HEK293 (cell line): ENCODE measurements around the gene CKB.

Experiments used
- CTCF ChIA-PET: fragments of 350-600 bp; formaldehyde crosslinking; extraction: SDS; loops from one replicate; lab custom pipeline; 2021; ENCODE audit warnings: antibody characterized with exemption; lab: Yijun Ruan, JAX
- POLR2A ChIA-PET: fragments of 300-600 bp; formaldehyde crosslinking; extraction: SDS; loops from one replicate; lab custom pipeline; 2020; ENCODE audit warnings: antibody characterized with exemption, inconsistent platforms; lab: Yijun Ruan, JAX
- H3K27ac ChIP-seq: fragments of 200-500 bp; sonication (Bioruptor generic); 2 replicates; pipeline ENCODE4 v1.5.1; 2014; ENCODE audit warnings: low read depth, low read length, control low read depth, inconsistent platforms; ENCODE audit errors: extremely low read depth
- H3K36me3 ChIP-seq, 2 experiments: fragments of 200-500 bp in 1 of 2; sonication (Bioruptor generic) in 1 of 2; 1 replicate in 1 of 2; 2 replicates in 1 of 2; pipeline ENCODE4 v1.5.1; 2014 to 2017; ENCODE audit warnings: inconsistent platforms in 2 of 2, low read length in 2 of 2; ENCODE audit not compliant: control insufficient read depth in 2 of 2, insufficient read depth in 1 of 2
- H3K4me1 ChIP-seq: fragments of 200-500 bp; sonication (Bioruptor generic); 2 replicates; pipeline ENCODE4 v1.5.1; 2014; ENCODE audit warnings: mild to moderate bottlenecking, low read length, inconsistent platforms; ENCODE audit not compliant: control insufficient read depth, insufficient read depth
- H3K4me3 ChIP-seq: 2 replicates; pipeline ENCODE4 v1.5.1; 2011; ENCODE audit warnings: low read depth, mild to moderate bottlenecking, control low read depth, low read length, moderate library complexity
- H3K9me3 ChIP-seq: fragments of 200-500 bp; sonication (Bioruptor generic); 2 replicates; pipeline ENCODE4 v1.5.1; 2014; ENCODE audit warnings: low read depth, low read length, inconsistent platforms; ENCODE audit not compliant: control insufficient read depth, insufficient read depth
- GLIS1 ChIP-seq: fragments of 450-650 bp; formaldehyde crosslinking; IDR thresholded peaks from 2 replicates; pipeline ENCODE4 v1.5.1; 2016; ENCODE audit warnings: missing biosample characterization, missing genetic modification characterization
- PRDM2 ChIP-seq: fragments of 450-650 bp; formaldehyde crosslinking; IDR thresholded peaks from 2 replicates; pipeline ENCODE4 v1.5.1; 2016; ENCODE audit warnings: missing biosample characterization, missing genetic modification characterization, borderline replicate concordance
- REPIN1 ChIP-seq: fragments of 450-650 bp; formaldehyde crosslinking; IDR thresholded peaks from 2 replicates; pipeline ENCODE4 v1.5.1; 2017; ENCODE audit warnings: missing biosample characterization, missing genetic modification characterization, low read depth
- SETDB1 ChIP-seq: IDR thresholded peaks from one replicate; pipeline ENCODE4 v1.6.1; 2017; ENCODE audit warnings: mild to moderate bottlenecking, low read length, moderate library complexity, mixed read lengths; ENCODE audit not compliant: insufficient read length
- ZBTB20 ChIP-seq: fragments of 450-650 bp; formaldehyde crosslinking; IDR thresholded peaks from 2 replicates; pipeline ENCODE4 v1.5.1; 2016; ENCODE audit warnings: missing biosample characterization, missing genetic modification characterization
- ZIC2 ChIP-seq: fragments of 450-650 bp; formaldehyde crosslinking; IDR thresholded peaks from 2 replicates; pipeline ENCODE4 v1.5.1; 2016; ENCODE audit warnings: missing biosample characterization, missing genetic modification characterization
- ZNF121 ChIP-seq: fragments of 450-650 bp; formaldehyde crosslinking; IDR thresholded peaks from 2 replicates; pipeline ENCODE4 v1.5.1; 2016; ENCODE audit warnings: missing biosample characterization, missing genetic modification characterization
- ZNF175 ChIP-seq: fragments of 450-650 bp; formaldehyde crosslinking; IDR thresholded peaks from 2 replicates; pipeline ENCODE4 v1.5.1; 2016; ENCODE audit warnings: missing biosample characterization, missing genetic modification characterization
- ZNF239 ChIP-seq: fragments of 450-650 bp; formaldehyde crosslinking; IDR thresholded peaks from 2 replicates; pipeline ENCODE4 v1.5.1; 2016; ENCODE audit warnings: missing biosample characterization, missing genetic modification characterization
- ZNF266 ChIP-seq: fragments of 450-650 bp; formaldehyde crosslinking; IDR thresholded peaks from 2 replicates; pipeline ENCODE4 v1.5.1; 2016; ENCODE audit warnings: missing biosample characterization, missing genetic modification characterization, low read depth
- ZNF292 ChIP-seq: fragments of 450-650 bp; formaldehyde crosslinking; IDR thresholded peaks from 2 replicates; pipeline ENCODE4 v1.5.1; 2016; ENCODE audit warnings: low read depth, missing biosample characterization, missing genetic modification characterization, borderline replicate concordance
- ZNF488 ChIP-seq: fragments of 450-650 bp; formaldehyde crosslinking; IDR thresholded peaks from 2 replicates; pipeline ENCODE4 v1.5.1; 2016; ENCODE audit warnings: missing biosample characterization, missing genetic modification characterization
- ZNF549 ChIP-seq: fragments of 450-650 bp; IDR thresholded peaks from 2 replicates; pipeline ENCODE4 v1.5.1; 2018; ENCODE audit warnings: missing biosample characterization, missing genetic modification characterization, mild to moderate bottlenecking, inconsistent platforms, moderate library complexity
- ZNF626 ChIP-seq: fragments of 450-650 bp; sonication (Bioruptor Pico); formaldehyde crosslinking; IDR thresholded peaks from 2 replicates; pipeline ENCODE4 v1.5.1; 2018; ENCODE audit warnings: missing biosample characterization, missing genetic modification characterization, inconsistent platforms
- ZNF837 ChIP-seq: fragments of 450-650 bp; formaldehyde crosslinking; IDR thresholded peaks from 2 replicates; pipeline ENCODE4 v1.5.1; 2016; ENCODE audit warnings: missing biosample characterization, missing genetic modification characterization
- TF ChIP-seq, protein P1 (sequence below): fragments of 450-650 bp; formaldehyde crosslinking; IDR thresholded peaks from 2 replicates; pipeline ENCODE4 v1.5.1; 2016; ENCODE audit warnings: missing biosample characterization, missing genetic modification characterization
- TF ChIP-seq, protein P2 (sequence below): sonication (generic); formaldehyde crosslinking; IDR thresholded peaks from 2 replicates; pipeline ENCODE4 v1.8.1; 2022; ENCODE audit warnings: mild to moderate bottlenecking, moderate library complexity, missing genetic modification reagents
- TF ChIP-seq, protein P3 (sequence below): fragments of 450-650 bp; formaldehyde crosslinking; IDR thresholded peaks from 2 replicates; pipeline ENCODE4 v1.5.1; 2016; ENCODE audit warnings: missing biosample characterization, missing genetic modification characterization

CKB gene

GRCh38 chr14:103547941-103548462 lies 25.4 kb upstream of the CKB start:
- H3K4me3 ChIP-seq, result no peak overlapping the region
- no peaks in the 10 kb centered on the region for H3K9me3 ChIP-seq
- no peaks in the 10 kb centered on the region; the same call in 1 of the 2 replicates for H3K4me1 ChIP-seq
- CTCF ChIA-PET, result interaction anchor here (1.6 to 6.0 kb wide), 4 partner anchors 10 to 30 kb away, joined by 4 to 48 read pairs (median 16); partner anchors contain the start of gene BAG5
- TF ChIP-seq ZNF292 (tag by site-specific recombination), result no peak
- TF ChIP-seq, protein P1, sequence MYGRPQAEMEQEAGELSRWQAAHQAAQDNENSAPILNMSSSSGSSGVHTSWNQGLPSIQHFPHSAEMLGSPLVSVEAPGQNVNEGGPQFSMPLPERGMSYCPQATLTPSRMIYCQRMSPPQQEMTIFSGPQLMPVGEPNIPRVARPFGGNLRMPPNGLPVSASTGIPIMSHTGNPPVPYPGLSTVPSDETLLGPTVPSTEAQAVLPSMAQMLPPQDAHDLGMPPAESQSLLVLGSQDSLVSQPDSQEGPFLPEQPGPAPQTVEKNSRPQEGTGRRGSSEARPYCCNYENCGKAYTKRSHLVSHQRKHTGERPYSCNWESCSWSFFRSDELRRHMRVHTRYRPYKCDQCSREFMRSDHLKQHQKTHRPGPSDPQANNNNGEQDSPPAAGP (tag by site-specific recombination), result no peak
- TF ChIP-seq ZNF121, result no peak
- TF ChIP-seq ZNF626, result no peak
- TF ChIP-seq ZNF239 (tag by site-specific recombination), result no peak
- no peak for TF ChIP-seq ZNF549
- TF ChIP-seq, protein P2, sequence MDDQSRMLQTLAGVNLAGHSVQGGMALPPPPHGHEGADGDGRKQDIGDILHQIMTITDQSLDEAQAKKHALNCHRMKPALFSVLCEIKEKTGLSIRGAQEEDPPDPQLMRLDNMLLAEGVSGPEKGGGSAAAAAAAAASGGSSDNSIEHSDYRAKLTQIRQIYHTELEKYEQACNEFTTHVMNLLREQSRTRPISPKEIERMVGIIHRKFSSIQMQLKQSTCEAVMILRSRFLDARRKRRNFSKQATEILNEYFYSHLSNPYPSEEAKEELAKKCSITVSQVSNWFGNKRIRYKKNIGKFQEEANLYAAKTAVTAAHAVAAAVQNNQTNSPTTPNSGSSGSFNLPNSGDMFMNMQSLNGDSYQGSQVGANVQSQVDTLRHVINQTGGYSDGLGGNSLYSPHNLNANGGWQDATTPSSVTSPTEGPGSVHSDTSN (CRISPR knock-in tag), result no peak
- TF ChIP-seq REPIN1, result no peak
- TF ChIP-seq, protein P3, sequence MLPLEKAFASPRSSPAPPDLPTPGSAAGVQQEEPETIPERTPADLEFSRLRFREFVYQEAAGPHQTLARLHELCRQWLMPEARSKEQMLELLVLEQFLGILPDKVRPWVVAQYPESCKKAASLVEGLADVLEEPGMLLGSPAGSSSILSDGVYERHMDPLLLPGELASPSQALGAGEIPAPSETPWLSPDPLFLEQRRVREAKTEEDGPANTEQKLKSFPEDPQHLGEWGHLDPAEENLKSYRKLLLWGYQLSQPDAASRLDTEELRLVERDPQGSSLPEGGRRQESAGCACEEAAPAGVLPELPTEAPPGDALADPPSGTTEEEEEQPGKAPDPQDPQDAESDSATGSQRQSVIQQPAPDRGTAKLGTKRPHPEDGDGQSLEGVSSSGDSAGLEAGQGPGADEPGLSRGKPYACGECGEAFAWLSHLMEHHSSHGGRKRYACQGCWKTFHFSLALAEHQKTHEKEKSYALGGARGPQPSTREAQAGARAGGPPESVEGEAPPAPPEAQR (tag by site-specific recombination), result no peak
- no peak for TF ChIP-seq ZNF175 (tag by site-specific recombination)
- TF ChIP-seq, all 188 proteins: peak for 0
- no peak overlapping the region for H3K27ac ChIP-seq
- H3K36me3 ChIP-seq, result no peaks in the 10 kb centered on the region
- POLR2A ChIA-PET, result no interaction called here

GRCh38 chr14:103547455-103547940 lies 24.9 kb upstream of the CKB start:
- peak; percentile 66 for TF ChIP-seq GLIS1 (tag by site-specific recombination)
- TF ChIP-seq ZBTB20 (tag by site-specific recombination), result no peak
- peak; percentile 67 for TF ChIP-seq ZIC2 (tag by site-specific recombination)
- TF ChIP-seq, all 188 proteins: peak for 2
- Histone ChIP-seq H3K9me3 (no peaks in the 10 kb centered on the region), H3K4me3 (no peak overlapping the region), H3K27ac (no peak overlapping the region), H3K36me3 (no peaks in the 10 kb centered on the region), H3K4me1 (no peaks in the 10 kb centered on the region; the same call in 1 of the 2 replicates)
- ChIA-PET CTCF (interaction anchor here (0.5 to 6.0 kb wide), 13 partner anchors 11 to 443 kb away, joined by 3 to 48 read pairs (median 4); partner anchors contain the start of gene BAG5), POLR2A (interaction anchor here (0.6 to 2.4 kb wide), 2 partner anchors 26 to 29 kb away, joined by 5 to 12 read pairs; partner anchors contain the start of gene CKB)

DNA sequence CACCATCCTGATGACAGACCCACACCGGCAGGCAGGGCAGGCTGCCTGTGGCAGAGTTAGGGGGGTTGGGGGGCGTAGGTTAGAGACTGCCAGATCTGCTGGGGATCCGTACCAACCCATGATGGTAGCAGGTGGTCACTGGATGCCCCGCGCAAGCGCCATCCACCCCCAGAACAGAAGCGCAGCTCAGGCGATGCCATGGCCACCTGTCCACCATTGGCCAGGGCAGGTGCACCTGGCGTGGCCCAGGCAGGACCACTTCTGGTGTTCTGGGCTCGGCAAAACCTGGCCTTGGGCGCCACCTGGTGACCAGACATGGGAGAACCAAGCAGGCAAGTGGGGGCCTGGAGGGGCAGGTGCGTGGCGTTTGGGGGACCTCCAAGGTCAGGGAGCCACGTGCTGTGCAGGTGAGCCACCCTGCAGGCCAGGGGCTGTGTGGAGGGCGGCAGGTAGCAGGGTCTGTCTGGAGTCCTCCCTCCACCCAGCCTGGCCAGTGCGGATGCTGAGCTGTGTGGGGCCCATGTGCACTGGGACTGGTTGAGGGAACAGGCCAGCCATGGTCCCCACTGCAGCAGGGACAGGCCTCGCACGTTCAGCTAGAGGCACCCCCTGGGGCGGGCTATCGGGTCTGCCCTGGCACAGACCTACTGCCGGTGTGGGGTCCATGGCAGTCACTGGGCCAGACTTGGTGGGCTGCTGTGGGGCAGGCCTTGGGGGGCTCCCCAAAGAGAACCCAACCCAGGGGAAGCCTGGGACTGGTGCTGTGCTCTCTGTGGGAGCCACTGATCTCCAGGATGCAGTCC lies 24.2 kb upstream of the CKB start:
- H3K36me3 ChIP-seq, result no peaks in the 10 kb centered on the region
- no peak overlapping the region for H3K27ac ChIP-seq
- no peak overlapping the region for H3K4me3 ChIP-seq
- no peaks in the 10 kb centered on the region; the same call in 1 of the 2 replicates for H3K4me1 ChIP-seq
- CTCF ChIA-PET, result interaction anchor here (0.5 to 6.0 kb wide), 16 partner anchors 11 to 1626 kb away, joined by 3 to 48 read pairs (median 3); partner anchors contain the start of gene BAG5
- H3K9me3 ChIP-seq, result no peaks in the 10 kb centered on the region
- POLR2A ChIA-PET, result interaction anchor here (0.6 to 2.4 kb wide), 2 partner anchors 25 to 28 kb away, joined by 5 to 12 read pairs; partner anchors contain the start of gene CKB
- TF ChIP-seq ZNF837 (tag by site-specific recombination), result no peak
- no peak for TF ChIP-seq ZNF488 (tag by site-specific recombination)
- TF ChIP-seq ZBTB20 (tag by site-specific recombination), result no peak
- TF ChIP-seq SETDB1, result no peak
- TF ChIP-seq ZNF266 (tag by site-specific recombination), result no peak
- peak; percentile 81; the same call in 1 of the 2 replicates for TF ChIP-seq PRDM2
